ENCODE measurements around the gene DUSP16. TPM values are rescaled to one million over a fixed set of nuclear protein-coding genes. Genes with fewer than 3 reads are reported as not detected.

The DUSP16 gene
- total RNA-seq, 3 donors from 2014 or later (not counting 1 experiment from before 2014, with no cell fraction given) = 6.9 to 19.9 (median 10.0) TPM

DNA sequence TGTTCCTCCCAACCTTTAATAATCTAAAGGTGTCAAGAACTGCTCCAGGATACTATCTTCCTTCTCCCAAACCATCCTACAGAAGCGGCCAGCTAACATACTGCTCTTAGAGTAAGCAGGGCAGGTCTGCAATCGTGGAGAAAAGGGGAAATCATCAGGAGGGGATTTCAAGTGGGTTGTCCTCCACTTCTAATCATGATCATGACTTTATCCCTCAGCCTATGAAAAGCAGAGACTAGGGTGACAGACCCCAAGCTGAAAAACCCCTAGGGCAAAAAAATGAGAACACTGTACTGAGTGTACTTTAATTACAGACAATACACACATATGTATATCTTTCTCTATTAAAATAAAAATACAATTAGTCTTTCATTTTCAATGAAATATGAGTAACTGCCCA, 13.9 kb downstream of the DUSP16 start:
- H3K27me3 ChIP-seq (ENCODE audit: control insufficient read depth, insufficient read depth, low read length) = no peaks in the 10 kb centered on the region
- no peaks in the 10 kb centered on the region for H3K4me1 ChIP-seq (ENCODE audit: control insufficient read depth, insufficient read depth, low read length)
- no peaks in the 10 kb centered on the region for H3K36me3 ChIP-seq (ENCODE audit: control insufficient read depth, insufficient read depth, low read length)
- Mint-ChIP-seq H3K4me3 (no peak overlapping the region), H3K4me1 (no peaks in the 10 kb centered on the region), H3K27ac (no peak overlapping the region), H3K27me3 (ENCODE audit: low read depth in 2 of 2) (no peaks in the 10 kb centered on the region), H3K36me3 (no peaks in the 10 kb centered on the region), H3K9me3 (no peaks in the 10 kb centered on the region)
- intact Hi-C loops (cut with micrococcal nuclease) = no loop called here
- H3K4me3 ChIP-seq (ENCODE audit: low read length) = no peak overlapping the region
- no peaks in the 10 kb centered on the region for H3K9me3 ChIP-seq (ENCODE audit: control insufficient read depth, insufficient read depth, low read length)
- TF ChIP-seq, protein P1, sequence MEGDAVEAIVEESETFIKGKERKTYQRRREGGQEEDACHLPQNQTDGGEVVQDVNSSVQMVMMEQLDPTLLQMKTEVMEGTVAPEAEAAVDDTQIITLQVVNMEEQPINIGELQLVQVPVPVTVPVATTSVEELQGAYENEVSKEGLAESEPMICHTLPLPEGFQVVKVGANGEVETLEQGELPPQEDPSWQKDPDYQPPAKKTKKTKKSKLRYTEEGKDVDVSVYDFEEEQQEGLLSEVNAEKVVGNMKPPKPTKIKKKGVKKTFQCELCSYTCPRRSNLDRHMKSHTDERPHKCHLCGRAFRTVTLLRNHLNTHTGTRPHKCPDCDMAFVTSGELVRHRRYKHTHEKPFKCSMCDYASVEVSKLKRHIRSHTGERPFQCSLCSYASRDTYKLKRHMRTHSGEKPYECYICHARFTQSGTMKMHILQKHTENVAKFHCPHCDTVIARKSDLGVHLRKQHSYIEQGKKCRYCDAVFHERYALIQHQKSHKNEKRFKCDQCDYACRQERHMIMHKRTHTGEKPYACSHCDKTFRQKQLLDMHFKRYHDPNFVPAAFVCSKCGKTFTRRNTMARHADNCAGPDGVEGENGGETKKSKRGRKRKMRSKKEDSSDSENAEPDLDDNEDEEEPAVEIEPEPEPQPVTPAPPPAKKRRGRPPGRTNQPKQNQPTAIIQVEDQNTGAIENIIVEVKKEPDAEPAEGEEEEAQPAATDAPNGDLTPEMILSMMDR (IDR thresholded peaks at IDR 0.05) = no peak
- no peak for DNase-seq
- no CpG with 5 or more reads among the region's 2 CpGs for WGBS (ENCODE audit: insufficient coverage)
- ATAC-seq = no peak
- no peak overlapping the region for H3K27ac ChIP-seq (ENCODE audit: low read length)

DNA sequence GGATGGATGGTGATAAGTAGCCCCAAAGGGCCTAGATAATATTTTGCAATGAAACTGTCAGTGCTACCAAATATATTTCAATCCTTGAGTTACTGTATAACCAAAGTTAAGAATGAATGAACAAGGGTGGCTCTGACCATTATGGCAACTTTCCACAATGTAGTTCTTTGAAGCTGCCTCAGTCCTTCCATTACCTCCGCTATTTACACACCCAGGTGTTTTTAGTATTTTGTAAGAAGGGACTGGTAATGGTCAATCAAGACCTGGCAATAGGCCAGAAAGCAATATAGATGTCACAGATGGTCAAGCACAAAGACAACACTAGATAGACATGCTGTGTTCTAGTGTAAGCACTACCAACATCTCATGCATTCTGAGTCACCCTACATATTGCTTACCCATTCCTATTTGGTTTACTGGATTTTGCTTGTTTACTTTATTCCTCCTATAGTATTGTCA, 16.3 kb downstream of the DUSP16 start:
- ATAC-seq (no peak), DNase-seq (no peak)
- Mint-ChIP-seq H3K27me3 (ENCODE audit: low read depth in 2 of 2) (no peaks in the 10 kb centered on the region), H3K4me1 (no peaks in the 10 kb centered on the region), H3K36me3 (no peaks in the 10 kb centered on the region), H3K4me3 (no peak overlapping the region), H3K27ac (no peak overlapping the region), H3K9me3 (no peaks in the 10 kb centered on the region)
- H3K36me3 ChIP-seq (ENCODE audit: control insufficient read depth, insufficient read depth, low read length) = no peaks in the 10 kb centered on the region
- H3K27ac ChIP-seq (ENCODE audit: low read length) = no peak overlapping the region
- H3K9me3 ChIP-seq (ENCODE audit: control insufficient read depth, insufficient read depth, low read length) = no peaks in the 10 kb centered on the region
- WGBS (ENCODE audit: insufficient coverage) = no CpG with 5 or more reads among the region's 1 CpG
- TF ChIP-seq, protein P1 (IDR thresholded peaks at IDR 0.05) = no peak
- intact Hi-C loops (cut with micrococcal nuclease) = no loop called here
- H3K4me1 ChIP-seq (ENCODE audit: control insufficient read depth, insufficient read depth, low read length) = no peaks in the 10 kb centered on the region
- no peaks in the 10 kb centered on the region for H3K27me3 ChIP-seq (ENCODE audit: control insufficient read depth, insufficient read depth, low read length)
- no peak overlapping the region for H3K4me3 ChIP-seq (ENCODE audit: low read length)

DNA sequence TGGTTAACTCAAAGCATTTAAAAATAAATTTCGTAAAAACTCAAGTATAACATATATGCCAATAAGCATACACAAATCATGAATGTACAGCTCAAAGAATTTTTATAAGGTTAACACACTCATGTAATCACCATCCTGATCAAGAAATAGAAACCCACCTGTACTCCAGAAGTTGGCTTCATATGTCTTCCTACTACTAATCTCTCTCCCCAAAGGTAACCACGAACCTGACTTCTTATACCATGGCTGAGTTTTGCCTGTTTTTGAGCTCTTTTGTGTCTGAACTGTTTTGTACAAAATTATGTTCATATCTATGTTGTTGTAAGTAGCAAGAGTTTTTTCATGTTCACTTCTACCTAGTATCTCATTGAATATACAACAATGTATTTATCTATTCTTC, 18.7 kb downstream of the DUSP16 start:
- intact Hi-C loops (cut with micrococcal nuclease) = no loop called here
- Mint-ChIP-seq H3K4me3 (no peak overlapping the region), H3K36me3 (no peaks in the 10 kb centered on the region), H3K27me3 (ENCODE audit: low read depth in 2 of 2) (no peaks in the 10 kb centered on the region), H3K27ac (no peak overlapping the region), H3K9me3 (no peaks in the 10 kb centered on the region), H3K4me1 (peaks cover 0 to 5% of the 10 kb centered on the region in 2 donors)
- ATAC-seq (no peak), DNase-seq (no peak)
- Histone ChIP-seq H3K9me3 (ENCODE audit: control insufficient read depth, insufficient read depth, low read length) (no peaks in the 10 kb centered on the region), H3K4me3 (ENCODE audit: low read length) (no peak overlapping the region), H3K27ac (ENCODE audit: low read length) (no peak overlapping the region), H3K36me3 (ENCODE audit: control insufficient read depth, insufficient read depth, low read length) (no peaks in the 10 kb centered on the region), H3K27me3 (ENCODE audit: control insufficient read depth, insufficient read depth, low read length) (no peaks in the 10 kb centered on the region), H3K4me1 (ENCODE audit: control insufficient read depth, insufficient read depth, low read length) (peaks cover 3% of the 10 kb centered on the region)
- WGBS (ENCODE audit: insufficient coverage) = 100% methylated on average over 1 of the region's 2 CpGs
- TF ChIP-seq, protein P1 (IDR thresholded peaks at IDR 0.05) = no peak

DNA sequence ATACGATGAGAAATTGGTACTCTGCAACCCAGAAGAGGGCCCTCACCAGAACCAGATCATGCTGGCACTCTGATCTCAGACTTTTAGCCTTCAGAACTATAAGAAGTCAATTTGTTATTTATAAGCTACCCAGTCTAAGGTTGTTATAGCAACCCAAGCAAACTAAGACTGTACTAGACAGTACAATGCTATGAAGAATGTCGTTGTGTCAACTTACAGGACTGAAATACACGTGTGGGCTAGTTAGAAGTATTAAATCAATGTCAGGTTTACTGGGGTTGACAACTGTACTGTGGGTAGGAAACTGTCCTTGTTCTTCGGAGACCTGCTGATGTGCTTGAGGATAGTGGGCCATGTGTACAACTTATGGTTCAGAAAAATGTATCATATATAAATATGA, 19.7 kb downstream of the DUSP16 start:
- no peaks in the 10 kb centered on the region for H3K36me3 ChIP-seq (ENCODE audit: control insufficient read depth, insufficient read depth, low read length)
- no peak overlapping the region for H3K4me3 Mint-ChIP-seq
- H3K27me3 ChIP-seq (ENCODE audit: control insufficient read depth, insufficient read depth, low read length) = no peaks in the 10 kb centered on the region
- no peak for DNase-seq
- no peaks in the 10 kb centered on the region for H3K9me3 ChIP-seq (ENCODE audit: control insufficient read depth, insufficient read depth, low read length)
- peaks cover 0 to 5% of the 10 kb centered on the region in 2 donors for H3K4me1 Mint-ChIP-seq
- no peak overlapping the region for H3K27ac Mint-ChIP-seq
- WGBS (ENCODE audit: insufficient coverage) = 92% methylated on average over 4 of the region's 4 CpGs
- no peak overlapping the region for H3K4me3 ChIP-seq (ENCODE audit: low read length)
- no peaks in the 10 kb centered on the region for H3K36me3 Mint-ChIP-seq
- H3K27me3 Mint-ChIP-seq (ENCODE audit: low read depth in 2 of 2) = no peaks in the 10 kb centered on the region
- H3K27ac ChIP-seq (ENCODE audit: low read length) = no peak overlapping the region
- H3K9me3 Mint-ChIP-seq = no peaks in the 10 kb centered on the region
- intact Hi-C loops (cut with micrococcal nuclease) = no loop called here
- no peak for ATAC-seq
- peaks cover 3% of the 10 kb centered on the region for H3K4me1 ChIP-seq (ENCODE audit: control insufficient read depth, insufficient read depth, low read length)
- TF ChIP-seq, protein P1 (IDR thresholded peaks at IDR 0.05) = no peak
